WTC11 (cell line): ENCODE results near the gene TCAIM.
"Not testable (repeated sequence)": the region's sequence is repeated elsewhere in the genome, so short reads cannot be mapped to it uniquely, and the experiment has no call there.

ENCODE experiments used
- ESRRA ChIP-seq: sonication (generic); formaldehyde crosslinking; IDR thresholded peaks from 2 replicates; pipeline ENCODE4 v1.8.1; 2022; ENCODE audit warnings: mild to moderate bottlenecking, missing genetic modification reagents, borderline replicate concordance
- JUN ChIP-seq: sonication (generic); formaldehyde crosslinking; IDR thresholded peaks from 2 replicates; pipeline ENCODE4 v1.8.0; 2023; ENCODE audit warnings: mild to moderate bottlenecking, missing genetic modification reagents
- TCF7 ChIP-seq: sonication (generic); formaldehyde crosslinking; IDR thresholded peaks from 2 replicates; pipeline ENCODE4 v1.8.0; 2022; ENCODE audit warnings: mild to moderate bottlenecking, low read depth, missing genetic modification reagents, moderate library complexity
- TF ChIP-seq, protein P1 (sequence below): fragments of 200-600 bp; IDR thresholded peaks from 2 replicates; pipeline ENCODE4 v1.8.0; 2022; ENCODE audit warnings: antibody characterized with exemption

DNA sequence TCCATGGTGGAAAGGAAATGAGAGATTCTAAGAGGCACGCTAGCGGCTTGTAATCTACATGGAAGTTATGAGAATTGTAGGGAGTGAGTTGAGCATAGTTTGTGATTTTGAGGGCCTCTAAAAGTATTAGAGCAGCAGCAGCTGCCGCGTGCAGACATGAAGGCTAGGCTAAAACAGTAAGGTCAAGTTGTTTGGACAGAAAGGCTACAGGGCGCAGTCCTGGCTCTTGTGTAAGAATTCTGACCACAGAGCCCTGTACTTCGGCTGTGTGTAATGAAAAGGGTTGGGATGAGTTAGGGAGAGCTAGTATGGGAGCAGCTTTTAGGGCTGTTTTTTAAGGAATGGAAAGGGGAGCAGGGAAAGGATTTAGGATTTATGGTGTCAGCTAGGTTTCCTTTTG, 8.0 kb downstream of the TCAIM start:
- TF ChIP-seq JUN, ESRRA, TCF7 (CRISPR knock-in tag): not testable (repeated sequence)
- TF ChIP-seq, protein P1, sequence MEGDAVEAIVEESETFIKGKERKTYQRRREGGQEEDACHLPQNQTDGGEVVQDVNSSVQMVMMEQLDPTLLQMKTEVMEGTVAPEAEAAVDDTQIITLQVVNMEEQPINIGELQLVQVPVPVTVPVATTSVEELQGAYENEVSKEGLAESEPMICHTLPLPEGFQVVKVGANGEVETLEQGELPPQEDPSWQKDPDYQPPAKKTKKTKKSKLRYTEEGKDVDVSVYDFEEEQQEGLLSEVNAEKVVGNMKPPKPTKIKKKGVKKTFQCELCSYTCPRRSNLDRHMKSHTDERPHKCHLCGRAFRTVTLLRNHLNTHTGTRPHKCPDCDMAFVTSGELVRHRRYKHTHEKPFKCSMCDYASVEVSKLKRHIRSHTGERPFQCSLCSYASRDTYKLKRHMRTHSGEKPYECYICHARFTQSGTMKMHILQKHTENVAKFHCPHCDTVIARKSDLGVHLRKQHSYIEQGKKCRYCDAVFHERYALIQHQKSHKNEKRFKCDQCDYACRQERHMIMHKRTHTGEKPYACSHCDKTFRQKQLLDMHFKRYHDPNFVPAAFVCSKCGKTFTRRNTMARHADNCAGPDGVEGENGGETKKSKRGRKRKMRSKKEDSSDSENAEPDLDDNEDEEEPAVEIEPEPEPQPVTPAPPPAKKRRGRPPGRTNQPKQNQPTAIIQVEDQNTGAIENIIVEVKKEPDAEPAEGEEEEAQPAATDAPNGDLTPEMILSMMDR: not testable (repeated sequence)
